Measurements from ENCODE around the gene WNT8A. TPM values are rescaled to one million over a fixed set of nuclear protein-coding genes. Genes with fewer than 3 reads are reported as not detected.

WNT8A gene
- polyA plus RNA-seq, 3 donors = not detected

DNA sequence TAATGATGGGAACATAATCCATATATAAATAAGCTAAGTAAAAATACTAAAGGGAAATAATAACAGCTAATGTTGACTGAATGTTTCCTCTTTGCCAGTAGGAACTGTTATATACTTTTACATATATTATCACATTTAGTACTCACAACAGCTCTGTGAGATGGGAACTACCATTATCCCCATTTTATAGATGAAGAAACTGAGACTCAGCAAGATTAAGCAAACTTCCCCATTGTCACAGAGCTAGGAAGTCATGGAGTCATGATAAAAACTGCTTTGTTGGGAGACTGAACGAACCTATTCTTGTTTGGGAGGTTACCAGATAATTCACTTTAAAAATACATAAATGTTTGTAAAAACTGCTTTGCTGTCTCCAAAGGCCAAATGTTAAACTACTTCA lies 23.4 kb downstream of the WNT8A start:
- H3K36me3 ChIP-seq (replicated peaks in 1 of 2; ENCODE audit: control insufficient read depth in 1 of 2, insufficient read depth in 2 of 2, low read length in 2 of 2) = no peaks in the 10 kb centered on the region
- no peak overlapping the region for H2AFZ ChIP-seq (ENCODE audit: insufficient read depth, low read depth, low read length, poor library complexity, severe bottlenecking)
- intact Hi-C loops (cut with micrococcal nuclease) = no loop called here
- Mint-ChIP-seq H3K36me3 (no peaks in the 10 kb centered on the region), H3K27me3 (ENCODE audit: low read depth in 3 of 3) (peaks cover 0 to 9% (median 4%) of the 10 kb centered on the region in 3 donors), H3K4me1 (peaks cover 23% of the 10 kb centered on the region), H3K9me3 (peaks cover 0 to 3% (median 0%) of the 10 kb centered on the region in 7 donors), H3K4me3 (no peak overlapping the region), H3K27ac (no peak overlapping the region)
- no peak overlapping the region for H3K9ac ChIP-seq (ENCODE audit: insufficient read depth, low read length, poor library complexity, severe bottlenecking)
- H3K27me3 ChIP-seq (ENCODE audit: control insufficient read depth in 2 of 2, insufficient read depth in 2 of 2, low read length in 2 of 2) = peaks cover 0 to 6% of the 10 kb centered on the region in 2 donors
- peaks cover 16 to 17% of the 10 kb centered on the region in 2 donors for H3K4me1 ChIP-seq (ENCODE audit: control insufficient read depth in 1 of 2, insufficient read depth in 2 of 2, low read length in 2 of 2)
- no peaks in the 10 kb centered on the region for H3K79me2 ChIP-seq (ENCODE audit: insufficient read depth, low read length)
- H3K4me3 ChIP-seq (replicated peaks in 1 of 3; ENCODE audit: low read depth in 2 of 3, low read length in 3 of 3) = no peak overlapping the region
- H4K20me1 ChIP-seq (ENCODE audit: insufficient read depth, low read length) = no peaks in the 10 kb centered on the region
- TF ChIP-seq, protein P1, sequence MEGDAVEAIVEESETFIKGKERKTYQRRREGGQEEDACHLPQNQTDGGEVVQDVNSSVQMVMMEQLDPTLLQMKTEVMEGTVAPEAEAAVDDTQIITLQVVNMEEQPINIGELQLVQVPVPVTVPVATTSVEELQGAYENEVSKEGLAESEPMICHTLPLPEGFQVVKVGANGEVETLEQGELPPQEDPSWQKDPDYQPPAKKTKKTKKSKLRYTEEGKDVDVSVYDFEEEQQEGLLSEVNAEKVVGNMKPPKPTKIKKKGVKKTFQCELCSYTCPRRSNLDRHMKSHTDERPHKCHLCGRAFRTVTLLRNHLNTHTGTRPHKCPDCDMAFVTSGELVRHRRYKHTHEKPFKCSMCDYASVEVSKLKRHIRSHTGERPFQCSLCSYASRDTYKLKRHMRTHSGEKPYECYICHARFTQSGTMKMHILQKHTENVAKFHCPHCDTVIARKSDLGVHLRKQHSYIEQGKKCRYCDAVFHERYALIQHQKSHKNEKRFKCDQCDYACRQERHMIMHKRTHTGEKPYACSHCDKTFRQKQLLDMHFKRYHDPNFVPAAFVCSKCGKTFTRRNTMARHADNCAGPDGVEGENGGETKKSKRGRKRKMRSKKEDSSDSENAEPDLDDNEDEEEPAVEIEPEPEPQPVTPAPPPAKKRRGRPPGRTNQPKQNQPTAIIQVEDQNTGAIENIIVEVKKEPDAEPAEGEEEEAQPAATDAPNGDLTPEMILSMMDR (IDR thresholded peaks at IDR 0.05) = no peak
- H3K27ac ChIP-seq (ENCODE audit: low read depth in 1 of 2, low read length in 2 of 2) = no peak overlapping the region
- no CpG with 5 or more reads among the region's 1 CpG for WGBS (ENCODE audit: insufficient coverage)
- no peaks in the 10 kb centered on the region for H3K9me3 ChIP-seq (replicated peaks in 1 of 2; ENCODE audit: control insufficient read depth in 1 of 2, insufficient read depth in 1 of 2, low read length in 2 of 2)
- no peak overlapping the region for H3K4me2 ChIP-seq (replicated peaks; ENCODE audit: extremely low read depth, low read length, poor library complexity, severe bottlenecking)
- DNase-seq = no peak

DNA sequence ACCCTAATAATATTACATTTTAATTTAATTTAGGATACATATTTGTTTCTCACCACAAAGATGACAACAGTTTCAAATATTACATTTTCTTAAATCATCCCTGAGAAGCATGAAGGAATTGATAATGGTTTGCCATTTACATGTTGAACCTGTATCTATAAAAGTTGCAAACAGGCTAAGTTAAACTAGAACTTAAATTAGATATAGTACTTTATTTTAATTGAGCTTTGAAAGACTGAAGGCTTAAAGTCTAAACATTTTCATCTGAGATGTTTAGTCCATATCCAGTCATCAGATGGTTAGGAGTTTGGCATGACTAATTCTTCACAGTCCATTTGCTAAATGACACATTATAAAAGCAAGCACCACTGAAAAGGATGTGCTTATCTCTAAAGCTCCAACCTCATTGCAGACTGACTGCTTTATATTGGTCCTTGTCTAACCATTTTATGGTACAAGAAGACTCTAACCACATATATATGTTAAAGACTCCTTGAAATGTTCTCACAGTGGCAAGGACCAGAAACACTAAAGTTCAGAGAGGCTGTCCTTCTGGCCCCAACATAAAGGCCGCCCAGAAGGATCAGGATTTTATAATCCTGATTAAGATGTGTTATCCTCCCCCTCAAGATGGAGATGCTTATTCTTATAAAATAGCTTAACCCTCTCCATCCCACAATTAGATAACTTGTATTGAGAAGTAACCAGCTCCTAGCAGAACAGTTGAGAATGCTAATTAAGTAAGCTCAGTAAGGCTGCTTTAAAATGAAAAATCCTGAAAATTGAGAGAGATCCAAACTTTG lies 25.8 kb downstream of the WNT8A start:
- no peaks in the 10 kb centered on the region for H4K20me1 ChIP-seq (ENCODE audit: insufficient read depth, low read length)
- peaks cover 15% of the 10 kb centered on the region for H3K4me1 Mint-ChIP-seq
- TF ChIP-seq, protein P1 (IDR thresholded peaks at IDR 0.05) = no peak
- intact Hi-C loops (cut with micrococcal nuclease) = no loop called here
- H3K27ac Mint-ChIP-seq = no peak overlapping the region
- no peak overlapping the region for H3K4me3 ChIP-seq (replicated peaks in 1 of 3; ENCODE audit: low read depth in 2 of 3, low read length in 3 of 3)
- H3K9me3 Mint-ChIP-seq = peaks cover 0 to 2% (median 0%) of the 10 kb centered on the region in 7 donors
- no peak for DNase-seq
- no peak overlapping the region for H3K4me3 Mint-ChIP-seq
- no peaks in the 10 kb centered on the region for H3K9me3 ChIP-seq (replicated peaks in 1 of 2; ENCODE audit: control insufficient read depth in 1 of 2, insufficient read depth in 1 of 2, low read length in 2 of 2)
- H3K27ac ChIP-seq (ENCODE audit: low read depth in 1 of 2, low read length in 2 of 2) = no peak overlapping the region
- no peaks in the 10 kb centered on the region for H3K36me3 ChIP-seq (replicated peaks in 1 of 2; ENCODE audit: control insufficient read depth in 1 of 2, insufficient read depth in 2 of 2, low read length in 2 of 2)
- H2AFZ ChIP-seq (ENCODE audit: insufficient read depth, low read depth, low read length, poor library complexity, severe bottlenecking) = no peak overlapping the region
- peaks cover 0 to 6% of the 10 kb centered on the region in 2 donors for H3K27me3 ChIP-seq (ENCODE audit: control insufficient read depth in 2 of 2, insufficient read depth in 2 of 2, low read length in 2 of 2)
- H3K27me3 Mint-ChIP-seq (ENCODE audit: low read depth in 3 of 3) = peaks cover 4 to 7% (median 4%) of the 10 kb centered on the region in 3 donors
- H3K4me2 ChIP-seq (replicated peaks; ENCODE audit: extremely low read depth, low read length, poor library complexity, severe bottlenecking) = no peak overlapping the region
- peaks cover 18 to 19% of the 10 kb centered on the region in 2 donors for H3K4me1 ChIP-seq (ENCODE audit: control insufficient read depth in 1 of 2, insufficient read depth in 2 of 2, low read length in 2 of 2)
- no peaks in the 10 kb centered on the region for H3K79me2 ChIP-seq (ENCODE audit: insufficient read depth, low read length)
- H3K36me3 Mint-ChIP-seq = no peaks in the 10 kb centered on the region
- no CpG with 5 or more reads among the region's 1 CpG for WGBS (ENCODE audit: insufficient coverage)
- H3K9ac ChIP-seq (ENCODE audit: insufficient read depth, low read length, poor library complexity, severe bottlenecking) = no peak overlapping the region
